ENCODE data around the gene FAM170B. TPM values are rescaled to one million over a fixed set of nuclear protein-coding genes. Genes with fewer than 3 reads are reported as not detected.

The FAM170B gene
- total RNA-seq, 1 donor from 2014 or later = not detected

- Histone ChIP-seq H3K4me2 (no peak overlapping the region), H2AFZ (replicated peaks) (no peak overlapping the region), H4K20me1 (ENCODE audit: low read depth) (no peaks in the 10 kb centered on the region), H3F3A (ENCODE audit: low read depth) (no peaks in the 10 kb centered on the region), H3K79me2 (ENCODE audit: low read depth) (no peaks in the 10 kb centered on the region), H3K4me3 (no peak overlapping the region), H3K9ac (no peak overlapping the region), H3K27ac (no peak overlapping the region), H3K36me3 (no peaks in the 10 kb centered on the region), H3K4me1 (no peaks in the 10 kb centered on the region), H3K27me3 (no peaks in the 10 kb centered on the region), H3K9me3 (ENCODE audit: low read depth) (no peaks in the 10 kb centered on the region)
- H3K4me1 Mint-ChIP-seq = no peaks in the 10 kb centered on the region
- no peak for DNase-seq (ENCODE audit: low spot score)
- no peak overlapping the region for H3K27ac Mint-ChIP-seq
- TF ChIP-seq EZH2 (IDR thresholded peaks at IDR 0.05) = no peak
- TF ChIP-seq CTCF (IDR thresholded peaks at IDR 0.05) = no peak
- TF ChIP-seq EZH2phosphoT487 (IDR thresholded peaks at IDR 0.05) = no peak
- H3K9me3 Mint-ChIP-seq = peaks cover 7% of the 10 kb centered on the region
- H3K36me3 Mint-ChIP-seq = no peaks in the 10 kb centered on the region
- peaks cover 8% of the 10 kb centered on the region for H3K27me3 Mint-ChIP-seq (ENCODE audit: insufficient read depth, low read depth)
- no peak overlapping the region for H3K4me3 Mint-ChIP-seq
Measured at GRCh38 chr10:49151025-49151445, 17.2 kb upstream of the FAM170B start.

- Mint-ChIP-seq H3K4me3 (no peak overlapping the region), H3K36me3 (no peaks in the 10 kb centered on the region), H3K27me3 (ENCODE audit: insufficient read depth, low read depth) (peaks cover 8% of the 10 kb centered on the region), H3K4me1 (no peaks in the 10 kb centered on the region), H3K9me3 (peaks cover 7% of the 10 kb centered on the region), H3K27ac (no peak overlapping the region)
- Histone ChIP-seq H4K20me1 (ENCODE audit: low read depth) (no peaks in the 10 kb centered on the region), H3K36me3 (no peaks in the 10 kb centered on the region), H3K27ac (no peak overlapping the region), H3K4me3 (no peak overlapping the region), H3K79me2 (ENCODE audit: low read depth) (no peaks in the 10 kb centered on the region), H3K9me3 (ENCODE audit: low read depth) (no peaks in the 10 kb centered on the region), H3K4me1 (no peaks in the 10 kb centered on the region), H3K27me3 (no peaks in the 10 kb centered on the region), H3F3A (ENCODE audit: low read depth) (no peaks in the 10 kb centered on the region), H3K9ac (no peak overlapping the region), H2AFZ (replicated peaks) (no peak overlapping the region), H3K4me2 (no peak overlapping the region)
- no peak for DNase-seq (ENCODE audit: low spot score)
- TF ChIP-seq EZH2 (IDR thresholded peaks at IDR 0.05) (no peak), CTCF (IDR thresholded peaks at IDR 0.05) (no peak), EZH2phosphoT487 (IDR thresholded peaks at IDR 0.05) (no peak)
Measured at GRCh38 chr10:49150426-49150825, 16.6 kb upstream of the FAM170B start.

- Histone ChIP-seq H3K9ac (no peak overlapping the region), H4K20me1 (ENCODE audit: low read depth) (no peaks in the 10 kb centered on the region), H2AFZ (replicated peaks) (no peak overlapping the region), H3K27ac (no peak overlapping the region), H3F3A (ENCODE audit: low read depth) (no peaks in the 10 kb centered on the region), H3K36me3 (no peaks in the 10 kb centered on the region), H3K27me3 (no peaks in the 10 kb centered on the region), H3K4me1 (no peaks in the 10 kb centered on the region), H3K4me3 (no peak overlapping the region), H3K79me2 (ENCODE audit: low read depth) (no peaks in the 10 kb centered on the region), H3K4me2 (no peak overlapping the region), H3K9me3 (ENCODE audit: low read depth) (no peaks in the 10 kb centered on the region)
- H3K36me3 Mint-ChIP-seq = no peaks in the 10 kb centered on the region
- no peaks in the 10 kb centered on the region for H3K4me1 Mint-ChIP-seq
- TF ChIP-seq EZH2phosphoT487 (IDR thresholded peaks at IDR 0.05) (no peak), CTCF (IDR thresholded peaks at IDR 0.05) (no peak), EZH2 (IDR thresholded peaks at IDR 0.05) (no peak)
- no peak overlapping the region for H3K27ac Mint-ChIP-seq
- DNase-seq (ENCODE audit: low spot score) = no peak
- H3K9me3 Mint-ChIP-seq = peaks cover 7% of the 10 kb centered on the region
- H3K4me3 Mint-ChIP-seq = no peak overlapping the region
- peaks cover 6% of the 10 kb centered on the region for H3K27me3 Mint-ChIP-seq (ENCODE audit: insufficient read depth, low read depth)
Measured at GRCh38 chr10:49149881-49150280, 16.1 kb upstream of the FAM170B start.

All from neural progenitor cell (in vitro differentiated cells).